Body of pancreas (tissue), 4 donors: ENCODE data around the gene MPDZ.
A peak's percentile ranks its signal among the peaks of the same experiment; 100 is the strongest.

Source experiments
- CTCF ChIP-seq, 7 experiments: fragments of 450-650 bp in 4 of 7; fragments of 200-600 bp in 3 of 7; sonication (generic) in 3 of 7; IDR thresholded peaks; one replicate each; pipeline ENCODE4 v1.5.1; 2016 to 2019; ENCODE audit warnings: antibody characterized with exemption in 7 of 7
- POLR2A ChIP-seq, 3 donors: fragments of 450-650 bp; IDR thresholded peaks; one replicate each; pipeline ENCODE4 v1.6.1; 2016; ENCODE audit warnings: antibody characterized with exemption in 3 of 3, mild to moderate bottlenecking in 2 of 3

GRCh38 chr9:13279284-13280141 lies at the start of gene MPDZ:
- TF ChIP-seq CTCF (IDR thresholded peaks at IDR 0.05) (peak in 2 of 7 experiments; percentile 7 to 29), POLR2A (IDR thresholded peaks at IDR 0.05) (peak in 2 of 3 donors; percentile 25 to 26)
